ENCODE results near the gene LBX2.
A peak's percentile ranks its signal among the peaks of the same experiment; 100 is the strongest.
"Not testable (repeated sequence)": the region's sequence is repeated elsewhere in the genome, so short reads cannot be mapped to it uniquely, and the experiment has no call there.

Gene LBX2

GRCh38 chr2:74503506-74504475 is 4.4 kb upstream of the LBX2 start:
- DNase-seq = no peak

- peak; percentile 23 for DNase-seq
Observed at GRCh38 chr2:74502720-74503505, 3.5 kb upstream of the LBX2 start.

- DNase-seq = no peak
Observed at GRCh38 chr2:74502147-74502719, 2.8 kb upstream of the LBX2 start.

GRCh38 chr2:74501335-74502071 is 2.1 kb upstream of the LBX2 start:
- DNase-seq = no peak

- no peak for DNase-seq
Observed at GRCh38 chr2:74500578-74500946, 1.2 kb upstream of the LBX2 start.

GRCh38 chr2:74499940-74500577 is 656 bp upstream of the LBX2 start:
- no peak for DNase-seq

GRCh38 chr2:74498500-74499266 is 720 bp downstream of the LBX2 start:
- no peak for DNase-seq

- peak; percentile 27 for DNase-seq
Observed at GRCh38 chr2:74497777-74498499, 1.5 kb downstream of the LBX2 start.

- no peak for DNase-seq
Observed at GRCh38 chr2:74496997-74497776, 2.2 kb downstream of the LBX2 start.

- no peak for DNase-seq
Observed at GRCh38 chr2:74495440-74495839, 4.0 kb downstream of the LBX2 start.

- no peak for DNase-seq
Observed at GRCh38 chr2:74493546-74493945, 5.9 kb downstream of the LBX2 start.

GRCh38 chr2:74491648-74492544 is 7.5 kb downstream of the LBX2 start:
- DNase-seq = no peak

- no peak for DNase-seq
Observed at GRCh38 chr2:74489906-74490305, 9.5 kb downstream of the LBX2 start.

- DNase-seq = no peak
Observed at GRCh38 chr2:74488643-74489481, 10.5 kb downstream of the LBX2 start.

GRCh38 chr2:74486141-74486540 is 13.3 kb downstream of the LBX2 start:
- DNase-seq = no peak

- not testable (repeated sequence) for DNase-seq
Observed at GRCh38 chr2:74483675-74484164, 15.7 kb downstream of the LBX2 start.

GRCh38 chr2:74482801-74483674 is 16.4 kb downstream of the LBX2 start, which contains the start of the genes CCDC142 and TTC31:
CCDC142 (minus strand) TSS chr2:74482998; CDS start chr2:74482837, 161 bp downstream.
TTC31 (plus strand) TSS chr2:74483081; CDS start chr2:74483096, 15 bp downstream.
- peak; percentile 91 for DNase-seq
